HCT116 (cell line): ENCODE data around the gene KRT82. TPM values are rescaled to one million over a fixed set of nuclear protein-coding genes. Genes with fewer than 3 reads are reported as not detected.

ENCODE experiments used
- ATAC-seq: fragments of 200-7000 bp; cut with Tn5 transposase; 2 replicates; pipeline ENCODE4 v1.9.1; 2020; ENCODE audit warnings: mild to moderate bottlenecking, moderate library complexity
- BruUV-seq: library from RNA; stranded (reverse); fragments of 400-500 nt; replicated peaks from 2 replicates; lab custom pipeline; 2021; lab: Mats Ljungman, UMichigan
- CTCF ChIA-PET: fragments of 300-600 bp; sonication (Branson Sonifier 250); formaldehyde crosslinking; loops from one replicate; lab custom pipeline; 2021; ENCODE audit warnings: antibody characterized with exemption; lab: Charles Lee
- POLR2A ChIA-PET: fragments of 300-600, 350-600 bp; sonication (Branson Sonifier 250); formaldehyde crosslinking; loops from one replicate; lab custom pipeline; 2021; ENCODE audit warnings: antibody characterized with exemption; lab: Charles Lee
- RAD21 ChIA-PET, 2 experiments: fragments of 300-600 bp; sonication (Branson Sonifier 250); formaldehyde crosslinking; loops; one replicate each; lab custom pipeline; 2023; ENCODE audit warnings: low total read pairs in 2 of 2; ENCODE audit not compliant: uncharacterized antibody in 2 of 2, unreplicated experiment in 2 of 2, low non-redundant PET in 1 of 2; lab: Charles Lee
- DNase-seq: peaks from one replicate; pipeline ENCODE4 v3.0.0-alpha.2; 2010; ENCODE audit warnings: low read depth, low spot score
- H2AFZ ChIP-seq: fragments of 200-600 bp; shearing (Covaris generic), sonication (generic); 2 replicates; pipeline ENCODE4 v1.6.1; 2017; ENCODE audit warnings: low read depth, mixed run types, mixed read lengths, antibody characterized with exemption, low read length; ENCODE audit not compliant: poor library complexity, severe bottlenecking
- H3K27ac ChIP-seq: 2 replicates; pipeline ENCODE4 v1.5.1; 2012; ENCODE audit warnings: low read depth, low read length
- H3K27me3 ChIP-seq: fragments of 200-600 bp; sonication (generic); 2 replicates; pipeline ENCODE4 v1.6.1; 2016; ENCODE audit warnings: mixed run types, low read length, mixed read lengths; ENCODE audit not compliant: insufficient read depth
- H3K36me3 ChIP-seq, 2 experiments: fragments of 200-500 bp in 1 of 2; fragments of 200-600 bp in 1 of 2; sonication (Bioruptor generic) in 1 of 2; sonication (generic) in 1 of 2; 2 replicates each; pipeline versions ENCODE4 v1.5.1 to v1.6.1; 2014 to 2016; ENCODE audit warnings: low read length in 2 of 2, inconsistent platforms in 1 of 2, mixed read lengths in 1 of 2, mixed run types in 1 of 2; ENCODE audit not compliant: insufficient read depth in 2 of 2, control insufficient read depth in 1 of 2
- H3K4me1 ChIP-seq, 2 experiments: fragments of 200-600 bp in 1 of 2; sonication (generic) in 1 of 2; 2 replicates each; pipeline versions ENCODE4 v1.5.1 to v1.6.1; 2012 to 2017; ENCODE audit warnings: low read length in 2 of 2, inconsistent platforms in 1 of 2, mild to moderate bottlenecking in 1 of 2, mixed read lengths in 1 of 2, mixed run types in 1 of 2, moderate library complexity in 1 of 2; ENCODE audit not compliant: insufficient read depth in 2 of 2, control insufficient read depth in 1 of 2
- H3K4me2 ChIP-seq: fragments of 200-600 bp; sonication (generic); 2 replicates; pipeline ENCODE4 v1.6.1; 2017; ENCODE audit warnings: mixed run types, low read length, mixed read lengths
- H3K4me3 ChIP-seq, 2 experiments: fragments of 200-600 bp in 1 of 2; sonication (generic) in 1 of 2; replicated peaks in 1 of 2; 2 replicates each; pipeline ENCODE4 v1.5.1; 2011 to 2016; ENCODE audit warnings: low read length in 2 of 2, control low read depth in 1 of 2, low read depth in 1 of 2, mild to moderate bottlenecking in 1 of 2, mixed read lengths in 1 of 2, mixed run types in 1 of 2
- H3K79me2 ChIP-seq: fragments of 200-600 bp; sonication (generic); 2 replicates; pipeline ENCODE4 v1.6.1; 2017; ENCODE audit warnings: mild to moderate bottlenecking, mixed run types, low read length, moderate library complexity, mixed read lengths; ENCODE audit not compliant: insufficient read depth
- H3K9ac ChIP-seq: fragments of 200-600 bp; sonication (generic); 2 replicates; pipeline ENCODE4 v1.6.1; 2016; ENCODE audit warnings: low read length, mixed read lengths
- H3K9me2 ChIP-seq: fragments of 200-600 bp; sonication (generic), shearing (Covaris generic); 2 replicates; pipeline ENCODE4 v1.6.1; 2017; ENCODE audit warnings: mixed run types, mild to moderate bottlenecking, moderate library complexity; ENCODE audit not compliant: insufficient read depth
- H3K9me3 ChIP-seq, 2 experiments: fragments of 200-500 bp in 1 of 2; fragments of 200-600 bp in 1 of 2; sonication (Bioruptor generic) in 1 of 2; sonication (generic) in 1 of 2; 2 replicates each; pipeline ENCODE4 v1.6.1; 2014 to 2017; ENCODE audit warnings: low read length in 2 of 2, mixed read lengths in 2 of 2, inconsistent platforms in 1 of 2, low read depth in 1 of 2, mild to moderate bottlenecking in 1 of 2, mixed run types in 1 of 2, moderate library complexity in 1 of 2; ENCODE audit not compliant: control insufficient read depth in 1 of 2, insufficient read depth in 1 of 2
- H4K20me1 ChIP-seq: fragments of 200-600 bp; sonication (generic), shearing (Covaris generic); 2 replicates; pipeline ENCODE4 v1.6.1; 2017; ENCODE audit warnings: mixed run types, mild to moderate bottlenecking, moderate library complexity; ENCODE audit not compliant: insufficient read depth
- CBX3 ChIP-seq: IDR thresholded peaks from 2 replicates; pipeline ENCODE4 v1.6.1; 2012; ENCODE audit warnings: low read depth
- EGR1 ChIP-seq: IDR thresholded peaks from 2 replicates; pipeline ENCODE4 v1.6.1; 2012; ENCODE audit warnings: low read depth
- EZH2 ChIP-seq: fragments of 200-600 bp; sonication (generic); IDR thresholded peaks from 2 replicates; pipeline ENCODE4 v1.6.1; 2017; ENCODE audit warnings: antibody characterized with exemption, mixed run types
- EZH2phosphoT487 ChIP-seq: fragments of 200-600 bp; IDR thresholded peaks from 2 replicates; pipeline ENCODE4 v1.6.1; 2018; ENCODE audit warnings: antibody characterized with exemption, borderline replicate concordance
- FOSL1 ChIP-seq: IDR thresholded peaks from 2 replicates; pipeline ENCODE4 v1.6.1; 2012; ENCODE audit warnings: low read depth
- POLR2A ChIP-seq: IDR thresholded peaks from 2 replicates; pipeline ENCODE4 v1.7.0; 2011; ENCODE audit warnings: borderline replicate concordance; ENCODE audit not compliant: insufficient read depth, insufficient read length; ENCODE audit errors: extremely low read depth
- RAD21 ChIP-seq: IDR thresholded peaks from 2 replicates; pipeline ENCODE4 v1.6.1; 2012; ENCODE audit warnings: low read depth, mild to moderate bottlenecking
- YY1 ChIP-seq: IDR thresholded peaks from 2 replicates; pipeline ENCODE4 v1.6.1; 2011; ENCODE audit warnings: low read length, low read depth, moderate library complexity, mild to moderate bottlenecking; ENCODE audit not compliant: insufficient replicate concordance; ENCODE audit errors: extremely low read depth
- ZFX ChIP-seq: fragments of 450-650 bp; IDR thresholded peaks from 2 replicates; pipeline ENCODE4 v1.6.1; 2017
- ZNF274 ChIP-seq: fragments of 200-500 bp; sonication (Bioruptor generic); IDR thresholded peaks from 2 replicates; pipeline ENCODE4 v1.6.1; 2014; ENCODE audit warnings: mild to moderate bottlenecking, low read depth, low read length, inconsistent platforms
- intact Hi-C: fragments of 100-400 bp; cut with micrococcal nuclease; formaldehyde crosslinking; loops from 2 replicates; pipeline ENCODE4 v1.10.0; 2022
- total RNA-seq: library from RNA; stranded (reverse); gene quantifications from one replicate; pipeline ENCODE4 v1.2.1, GENCODE V29; 2021; ENCODE audit not compliant: unreplicated experiment
- TF ChIP-seq, protein P1 (sequence below): IDR thresholded peaks from 2 replicates; pipeline ENCODE4 v1.6.1; 2012
- TF ChIP-seq, protein P2 (sequence below): IDR thresholded peaks from 2 replicates; pipeline ENCODE4 v1.6.1; 2012; ENCODE audit warnings: low read depth
- TF ChIP-seq, protein P3 (sequence below): IDR thresholded peaks from 2 replicates; pipeline ENCODE4 v1.6.1; 2011; ENCODE audit warnings: mild to moderate bottlenecking, low read length, moderate library complexity; ENCODE audit not compliant: insufficient replicate concordance; ENCODE audit errors: extremely low read depth

The KRT82 gene
- total RNA-seq, 1 experiment from 2014 or later: not detected

DNA sequence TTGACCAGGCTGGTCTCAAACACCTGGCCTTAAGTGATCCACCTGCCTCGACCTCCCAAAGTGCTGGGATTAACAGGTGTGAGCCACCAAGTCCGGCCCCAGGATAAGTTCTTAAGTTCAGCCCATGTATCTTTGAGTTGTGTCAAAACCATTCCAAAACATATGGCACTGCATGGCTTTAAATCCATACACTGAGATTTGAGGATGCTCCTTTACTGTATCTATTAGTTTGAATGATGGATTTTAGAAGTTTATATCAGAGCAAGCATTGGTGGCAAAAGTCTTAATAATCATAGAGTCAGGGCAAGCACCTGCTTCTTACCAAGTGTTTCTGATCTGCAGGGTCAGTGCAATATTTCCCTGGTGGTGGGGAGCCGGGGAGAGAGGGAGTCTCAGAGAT is 39.7 kb upstream of the KRT82 start:
- no peaks in the 10 kb centered on the region for H3K9me3 ChIP-seq
- POLR2A ChIA-PET: no interaction called here
- no peaks in the 10 kb centered on the region for H3K36me3 ChIP-seq
- H3K79me2 ChIP-seq: no peaks in the 10 kb centered on the region
- RAD21 ChIA-PET: no interaction called here
- ATAC-seq (no peak), DNase-seq (no peak)
- H3K4me3 ChIP-seq: no peak overlapping the region
- TF ChIP-seq CBX3 (no peak), POLR2A (no peak), ZNF274 (no peak), YY1 (no peak), EGR1 (no peak), EZH2phosphoT487 (no peak), RAD21 (no peak), FOSL1 (no peak), EZH2 (no peak), ZFX (no peak)
- TF ChIP-seq, protein P1, sequence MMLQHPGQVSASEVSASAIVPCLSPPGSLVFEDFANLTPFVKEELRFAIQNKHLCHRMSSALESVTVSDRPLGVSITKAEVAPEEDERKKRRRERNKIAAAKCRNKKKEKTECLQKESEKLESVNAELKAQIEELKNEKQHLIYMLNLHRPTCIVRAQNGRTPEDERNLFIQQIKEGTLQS: no peak
- TF ChIP-seq, protein P2, sequence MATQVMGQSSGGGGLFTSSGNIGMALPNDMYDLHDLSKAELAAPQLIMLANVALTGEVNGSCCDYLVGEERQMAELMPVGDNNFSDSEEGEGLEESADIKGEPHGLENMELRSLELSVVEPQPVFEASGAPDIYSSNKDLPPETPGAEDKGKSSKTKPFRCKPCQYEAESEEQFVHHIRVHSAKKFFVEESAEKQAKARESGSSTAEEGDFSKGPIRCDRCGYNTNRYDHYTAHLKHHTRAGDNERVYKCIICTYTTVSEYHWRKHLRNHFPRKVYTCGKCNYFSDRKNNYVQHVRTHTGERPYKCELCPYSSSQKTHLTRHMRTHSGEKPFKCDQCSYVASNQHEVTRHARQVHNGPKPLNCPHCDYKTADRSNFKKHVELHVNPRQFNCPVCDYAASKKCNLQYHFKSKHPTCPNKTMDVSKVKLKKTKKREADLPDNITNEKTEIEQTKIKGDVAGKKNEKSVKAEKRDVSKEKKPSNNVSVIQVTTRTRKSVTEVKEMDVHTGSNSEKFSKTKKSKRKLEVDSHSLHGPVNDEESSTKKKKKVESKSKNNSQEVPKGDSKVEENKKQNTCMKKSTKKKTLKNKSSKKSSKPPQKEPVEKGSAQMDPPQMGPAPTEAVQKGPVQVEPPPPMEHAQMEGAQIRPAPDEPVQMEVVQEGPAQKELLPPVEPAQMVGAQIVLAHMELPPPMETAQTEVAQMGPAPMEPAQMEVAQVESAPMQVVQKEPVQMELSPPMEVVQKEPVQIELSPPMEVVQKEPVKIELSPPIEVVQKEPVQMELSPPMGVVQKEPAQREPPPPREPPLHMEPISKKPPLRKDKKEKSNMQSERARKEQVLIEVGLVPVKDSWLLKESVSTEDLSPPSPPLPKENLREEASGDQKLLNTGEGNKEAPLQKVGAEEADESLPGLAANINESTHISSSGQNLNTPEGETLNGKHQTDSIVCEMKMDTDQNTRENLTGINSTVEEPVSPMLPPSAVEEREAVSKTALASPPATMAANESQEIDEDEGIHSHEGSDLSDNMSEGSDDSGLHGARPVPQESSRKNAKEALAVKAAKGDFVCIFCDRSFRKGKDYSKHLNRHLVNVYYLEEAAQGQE: no peak
- TF ChIP-seq, protein P3, sequence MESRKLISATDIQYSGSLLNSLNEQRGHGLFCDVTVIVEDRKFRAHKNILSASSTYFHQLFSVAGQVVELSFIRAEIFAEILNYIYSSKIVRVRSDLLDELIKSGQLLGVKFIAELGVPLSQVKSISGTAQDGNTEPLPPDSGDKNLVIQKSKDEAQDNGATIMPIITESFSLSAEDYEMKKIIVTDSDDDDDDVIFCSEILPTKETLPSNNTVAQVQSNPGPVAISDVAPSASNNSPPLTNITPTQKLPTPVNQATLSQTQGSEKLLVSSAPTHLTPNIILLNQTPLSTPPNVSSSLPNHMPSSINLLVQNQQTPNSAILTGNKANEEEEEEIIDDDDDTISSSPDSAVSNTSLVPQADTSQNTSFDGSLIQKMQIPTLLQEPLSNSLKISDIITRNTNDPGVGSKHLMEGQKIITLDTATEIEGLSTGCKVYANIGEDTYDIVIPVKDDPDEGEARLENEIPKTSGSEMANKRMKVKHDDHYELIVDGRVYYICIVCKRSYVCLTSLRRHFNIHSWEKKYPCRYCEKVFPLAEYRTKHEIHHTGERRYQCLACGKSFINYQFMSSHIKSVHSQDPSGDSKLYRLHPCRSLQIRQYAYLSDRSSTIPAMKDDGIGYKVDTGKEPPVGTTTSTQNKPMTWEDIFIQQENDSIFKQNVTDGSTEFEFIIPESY: no peak
- intact Hi-C loops: no loop called here
- H3K27me3 ChIP-seq: no peaks in the 10 kb centered on the region
- peaks cover 22 to 37% of the 10 kb centered on the region in 2 experiments for H3K4me1 ChIP-seq
- H3K27ac ChIP-seq: no peak overlapping the region
- CTCF ChIA-PET: no interaction called here
- no peaks in the 10 kb centered on the region for H4K20me1 ChIP-seq
- no peaks in the 10 kb centered on the region for H3K9me2 ChIP-seq
- H3K4me2 ChIP-seq: no peak overlapping the region
- H2AFZ ChIP-seq: no peak overlapping the region
- no peak overlapping the region for H3K9ac ChIP-seq
- no TSS peak for BruUV-seq
